OCI-LY3 (cell line): ENCODE data around the gene PRAMEF12.

Experiments
- CTCF ChIP-seq: fragments of 200-600, 300-600 bp; sonication (generic); IDR thresholded peaks from 2 replicates; pipeline ENCODE4 v1.5.1; 2014; ENCODE audit warnings: antibody characterized with exemption, low read length, low read depth
- EZH2phosphoT487 ChIP-seq: fragments of 200-600 bp; shearing (Covaris generic); IDR thresholded peaks from 2 replicates; pipeline ENCODE4 v1.6.1; 2018; ENCODE audit warnings: antibody characterized with exemption, mixed run types, low read depth

- no peak for TF ChIP-seq CTCF
- no peak for TF ChIP-seq EZH2phosphoT487
These were observed 4.5 kb downstream of the PRAMEF12 start for GRCh38 chr1:12778061-12778460.
